ENCODE measurements around the gene BTBD8. TPM values are rescaled to one million over a fixed set of nuclear protein-coding genes. Genes with fewer than 3 reads are reported as not detected.

The BTBD8 gene
- total RNA-seq, 4 donors from 2014 or later, result 3.7 to 15.2 (median 4.5) TPM

- TF ChIP-seq, protein P1, sequence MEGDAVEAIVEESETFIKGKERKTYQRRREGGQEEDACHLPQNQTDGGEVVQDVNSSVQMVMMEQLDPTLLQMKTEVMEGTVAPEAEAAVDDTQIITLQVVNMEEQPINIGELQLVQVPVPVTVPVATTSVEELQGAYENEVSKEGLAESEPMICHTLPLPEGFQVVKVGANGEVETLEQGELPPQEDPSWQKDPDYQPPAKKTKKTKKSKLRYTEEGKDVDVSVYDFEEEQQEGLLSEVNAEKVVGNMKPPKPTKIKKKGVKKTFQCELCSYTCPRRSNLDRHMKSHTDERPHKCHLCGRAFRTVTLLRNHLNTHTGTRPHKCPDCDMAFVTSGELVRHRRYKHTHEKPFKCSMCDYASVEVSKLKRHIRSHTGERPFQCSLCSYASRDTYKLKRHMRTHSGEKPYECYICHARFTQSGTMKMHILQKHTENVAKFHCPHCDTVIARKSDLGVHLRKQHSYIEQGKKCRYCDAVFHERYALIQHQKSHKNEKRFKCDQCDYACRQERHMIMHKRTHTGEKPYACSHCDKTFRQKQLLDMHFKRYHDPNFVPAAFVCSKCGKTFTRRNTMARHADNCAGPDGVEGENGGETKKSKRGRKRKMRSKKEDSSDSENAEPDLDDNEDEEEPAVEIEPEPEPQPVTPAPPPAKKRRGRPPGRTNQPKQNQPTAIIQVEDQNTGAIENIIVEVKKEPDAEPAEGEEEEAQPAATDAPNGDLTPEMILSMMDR (IDR thresholded peaks at IDR 0.05), result no peak
- TF ChIP-seq POLR2A (IDR thresholded peaks at IDR 0.05), result no peak
- Histone ChIP-seq H3K27me3 (no peaks in the 10 kb centered on the region), H3K9me3 (no peaks in the 10 kb centered on the region), H3K4me1 (no peaks in the 10 kb centered on the region), H3K36me3 (no peaks in the 10 kb centered on the region), H3K27ac (peak overlapping the region; percentile 84 to 87), H3K4me3 (no peak overlapping the region)
- no peak for DNase-seq
- intact Hi-C loops (cut with DNase I; ENCODE audit: low total_unique reads), result no loop called here
These were observed 704 bp upstream of the BTBD8 start for GRCh38 chr1:92079441-92079840.

DNA sequence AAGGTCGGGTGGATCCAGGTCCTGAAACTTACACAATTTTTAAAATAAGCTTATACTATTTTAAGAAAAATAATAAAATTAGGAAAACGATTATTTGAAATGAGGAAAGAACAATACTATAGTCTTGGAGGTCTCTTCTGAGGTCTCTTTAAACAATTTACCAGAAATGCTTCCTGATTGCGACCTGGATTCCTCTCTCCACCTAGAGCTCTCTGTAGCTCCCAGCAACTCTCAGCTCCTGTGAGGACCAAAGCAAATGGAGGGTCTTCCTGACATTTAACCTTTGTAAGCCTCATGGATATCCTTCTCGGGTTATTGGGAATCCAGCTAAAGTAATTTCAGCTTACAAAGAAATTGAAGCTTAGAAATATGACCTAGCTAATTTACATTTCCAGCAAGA, 886 bp downstream of the BTBD8 start:
- intact Hi-C loops (cut with DNase I; ENCODE audit: low total_unique reads), result no loop called here
- Histone ChIP-seq H3K27me3 (no peaks in the 10 kb centered on the region), H3K9me3 (no peaks in the 10 kb centered on the region), H3K27ac (peak overlapping the region; percentile 84 to 87), H3K36me3 (no peaks in the 10 kb centered on the region), H3K4me3 (peak overlapping the region; percentile 66 to 67), H3K4me1 (no peaks in the 10 kb centered on the region)
- no peak for DNase-seq
- TF ChIP-seq POLR2A (IDR thresholded peaks at IDR 0.05), result no peak
- TF ChIP-seq, protein P1 (IDR thresholded peaks at IDR 0.05), result no peak

- Histone ChIP-seq H3K27ac (no peak overlapping the region), H3K4me3 (no peak overlapping the region), H3K4me1 (no peaks in the 10 kb centered on the region), H3K27me3 (no peaks in the 10 kb centered on the region), H3K9me3 (no peaks in the 10 kb centered on the region), H3K36me3 (no peaks in the 10 kb centered on the region)
- DNase-seq, result no peak
- TF ChIP-seq, protein P1 (IDR thresholded peaks at IDR 0.05), result no peak
- TF ChIP-seq POLR2A (IDR thresholded peaks at IDR 0.05), result no peak
- intact Hi-C loops (cut with DNase I; ENCODE audit: low total_unique reads), result no loop called here
These were observed 4.5 kb downstream of the BTBD8 start for GRCh38 chr1:92084651-92085050.

DNA sequence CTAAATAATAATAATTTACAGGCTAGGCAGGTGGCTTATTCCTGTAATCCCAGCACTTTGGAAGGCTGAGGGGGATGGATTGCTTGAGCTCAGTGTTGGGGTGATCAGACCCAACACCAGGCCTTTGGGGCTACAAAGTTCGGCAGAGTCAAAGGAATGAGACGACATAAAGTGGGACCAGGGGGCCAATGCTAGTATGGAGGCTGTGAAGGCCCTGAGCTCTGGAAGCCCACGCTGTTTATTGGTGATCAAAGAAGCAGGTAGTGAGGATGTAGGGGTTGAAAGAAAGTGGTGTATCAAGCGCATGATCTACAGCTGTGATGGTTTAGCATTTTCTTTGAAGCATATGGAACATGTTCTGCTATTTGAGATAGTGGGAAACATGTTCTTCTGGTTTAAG, 5.6 kb downstream of the BTBD8 start:
- H3K27ac ChIP-seq, result no peak overlapping the region
- TF ChIP-seq POLR2A (IDR thresholded peaks at IDR 0.05), result no peak
- TF ChIP-seq, protein P1 (IDR thresholded peaks at IDR 0.05), result no peak
- H3K36me3 ChIP-seq, result no peaks in the 10 kb centered on the region
- no peak for DNase-seq
- H3K27me3 ChIP-seq, result no peaks in the 10 kb centered on the region
- intact Hi-C loops (cut with DNase I; ENCODE audit: low total_unique reads), result no loop called here
- no peaks in the 10 kb centered on the region for H3K9me3 ChIP-seq
- H3K4me3 ChIP-seq, result no peak overlapping the region
- no peaks in the 10 kb centered on the region for H3K4me1 ChIP-seq

DNA sequence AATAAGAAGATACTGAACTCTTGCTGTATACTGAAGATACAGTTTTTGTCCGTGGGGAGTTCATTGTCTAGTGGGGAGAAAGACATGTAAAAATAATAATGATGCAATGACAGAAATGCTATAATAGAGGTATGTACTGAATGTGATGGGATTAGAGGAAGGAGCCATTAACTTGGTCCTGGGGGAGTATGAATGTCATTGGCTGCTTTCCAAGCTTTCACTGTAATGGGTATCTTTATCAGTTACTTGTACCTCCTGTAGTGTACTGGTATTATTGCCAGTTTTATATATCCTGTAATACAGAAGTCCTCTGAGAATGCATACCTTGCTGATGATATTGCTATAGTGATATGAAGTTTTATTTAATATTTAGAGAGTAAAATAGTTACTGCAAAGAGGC, 7.4 kb downstream of the BTBD8 start:
- Histone ChIP-seq H3K9me3 (no peaks in the 10 kb centered on the region), H3K4me1 (no peaks in the 10 kb centered on the region), H3K27me3 (no peaks in the 10 kb centered on the region), H3K36me3 (no peaks in the 10 kb centered on the region), H3K27ac (no peak overlapping the region), H3K4me3 (no peak overlapping the region)
- no peak for TF ChIP-seq POLR2A (IDR thresholded peaks at IDR 0.05)
- TF ChIP-seq, protein P1 (IDR thresholded peaks at IDR 0.05), result no peak
- DNase-seq, result no peak
- intact Hi-C loops (cut with DNase I; ENCODE audit: low total_unique reads), result no loop called here
